Parietal lobe (tissue), 2 donors: ENCODE measurements around the gene PSPH. TPM values are rescaled to one million over a fixed set of nuclear protein-coding genes. Genes with fewer than 3 reads are reported as not detected.

ENCODE experiments used
- small RNA-seq: library from RNA; depleted of rRNA; stranded (forward); fragments of <200 nt; gene quantifications from one replicate; pipeline ENCODE3, GENCODE V24; 2014; ENCODE audit warnings: low replicate concordance
- total RNA-seq: library from RNA; depleted of rRNA; stranded (reverse); fragments of >200 nt; gene quantifications from one replicate; pipeline ENCODE4 v1.2.3, GENCODE V29; 2014

PSPH gene
- 16.0 TPM for total RNA-seq

GRCh38 chr7:56051339-56052191 is at the start of gene PSPH, which contains the start of gene CCT6A:
Gene PSPH (minus strand): TSS chr7:56051444. CDS start chr7:56021212, 30,232 bp downstream.
Gene CCT6A (plus strand): TSS chr7:56051765. CDS start chr7:56051849, 84 bp downstream.

GRCh38 chr7:56092789-56093531 is 41.7 kb upstream of the PSPH start, which contains the start of gene PHKG1:
Gene PHKG1 (minus strand): TSS chr7:56092952. CDS start chr7:56088941, 4,011 bp downstream.

GRCh38 chr7:56063882-56064625 is 12.8 kb upstream of the PSPH start, which contains the start of gene SUMF2:
Gene SUMF2 (plus strand): TSS chr7:56064286. CDS start chr7:56064312, 26 bp downstream.

GRCh38 chr7:55964261-55965099 is 86.8 kb downstream of the PSPH start, which contains the start of gene NIPSNAP2:
Gene NIPSNAP2 (plus strand): TSS chr7:55964585. CDS start chr7:55964610, 25 bp downstream.

Small RNAs within 50 kb of the gene (small RNA-seq; reads per million reads assigned to genes)
- not detected for gene SNORA15
- not detected for gene SNORA22B

Other genes with a start within 250 kb of the PSPH start
- gene SEPTIN14, start 188.7 kb downstream of the PSPH start, total RNA-seq = not detected
- gene ZNF713, start 164.0 kb downstream of the PSPH start, total RNA-seq = 65.4 TPM
- 14.4 TPM for gene MRPS17, start 99.6 kb downstream of the PSPH start, total RNA-seq
- gene NIPSNAP2, start 86.9 kb downstream of the PSPH start, total RNA-seq = 57.0 TPM
- 170 TPM for gene CCT6A, start 321 bp upstream of the PSPH start, total RNA-seq
- 66.7 TPM for gene SUMF2, start 12.8 kb upstream of the PSPH start, total RNA-seq
- gene PHKG1, start 41.5 kb upstream of the PSPH start, total RNA-seq = 4.4 TPM
- gene CHCHD2, start 55.0 kb upstream of the PSPH start, total RNA-seq = 137 TPM
- gene NUPR2, start 65.0 kb upstream of the PSPH start, total RNA-seq = not detected